Breast epithelium (tissue), 4 donors: ENCODE results near the gene RBP2. TPM values are rescaled to one million over a fixed set of nuclear protein-coding genes. Genes with fewer than 3 reads are reported as not detected.

ENCODE experiments used
- DNase-seq, 2 donors: peaks; one replicate each; pipeline ENCODE4 v3.0.0-alpha.2; 2019; ENCODE audit warnings: low spot score in 2 of 2
- H3K27ac ChIP-seq, 2 donors: fragments of 200-600 bp; sonication (generic) in 1 of 2; one replicate each; pipeline ENCODE4 v1.5.1; 2016 to 2019; ENCODE audit warnings: mild to moderate bottlenecking in 1 of 2
- H3K27me3 ChIP-seq, 2 donors: fragments of 200-600 bp; sonication (generic) in 1 of 2; one replicate each; pipeline versions ENCODE4 v1.5.1 to v1.6.0; 2017 to 2019; ENCODE audit warnings: control low read depth in 1 of 2, mild to moderate bottlenecking in 1 of 2
- H3K36me3 ChIP-seq: fragments of 200-600 bp; one replicate; pipeline ENCODE4 v1.5.1; 2019
- H3K4me1 ChIP-seq, 2 donors: fragments of 200-600 bp; sonication (generic); one replicate each; pipeline ENCODE4 v1.5.1; 2016 to 2019; ENCODE audit warnings: control low read depth in 1 of 2
- H3K4me3 ChIP-seq, 3 donors: fragments of 200-600 bp; sonication (generic); 1 replicate in 2 of 3; 2 replicates in 1 of 3; pipeline ENCODE4 v1.5.1; 2016 to 2019; ENCODE audit warnings: mild to moderate bottlenecking in 3 of 3, moderate library complexity in 2 of 3
- H3K9me3 ChIP-seq, 2 donors: fragments of 200-600 bp; sonication (generic) in 1 of 2; one replicate each; pipeline ENCODE4 v1.5.1; 2016 to 2019; ENCODE audit warnings: control low read depth in 1 of 2
- POLR2A ChIP-seq: fragments of 450-650 bp; IDR thresholded peaks from one replicate; pipeline ENCODE4 v1.6.1; 2016; ENCODE audit warnings: antibody characterized with exemption, mild to moderate bottlenecking, moderate library complexity
- POLR2AphosphoS5 ChIP-seq, 3 donors: sonication (generic); formaldehyde crosslinking; IDR thresholded peaks; one replicate each; pipeline ENCODE4 v1.6.1; 2017; ENCODE audit warnings: antibody characterized with exemption in 3 of 3
- intact Hi-C: fragments of 100-400 bp; cut with DNase I; formaldehyde crosslinking; loops from one replicate; pipeline ENCODE4 v1.15.1; 2023; ENCODE audit warnings: low total_unique reads
- total RNA-seq, 3 donors: library from RNA; depleted of rRNA; stranded (reverse); fragments of >200 nt; gene quantifications; one replicate each; pipeline ENCODE4 v1.1.0, GENCODE V29; 2016
- TF ChIP-seq, protein P1 (sequence below), 3 donors: fragments of 450-650 bp; IDR thresholded peaks; one replicate each; pipeline ENCODE4 v1.5.1; 2016 to 2017; ENCODE audit warnings: antibody characterized with exemption in 3 of 3, mild to moderate bottlenecking in 3 of 3, moderate library complexity in 3 of 3

Gene RBP2
- total RNA-seq: 1 to 10 TPM in 1 of 3 donors, not detected in 2; 1.3 TPM

DNA sequence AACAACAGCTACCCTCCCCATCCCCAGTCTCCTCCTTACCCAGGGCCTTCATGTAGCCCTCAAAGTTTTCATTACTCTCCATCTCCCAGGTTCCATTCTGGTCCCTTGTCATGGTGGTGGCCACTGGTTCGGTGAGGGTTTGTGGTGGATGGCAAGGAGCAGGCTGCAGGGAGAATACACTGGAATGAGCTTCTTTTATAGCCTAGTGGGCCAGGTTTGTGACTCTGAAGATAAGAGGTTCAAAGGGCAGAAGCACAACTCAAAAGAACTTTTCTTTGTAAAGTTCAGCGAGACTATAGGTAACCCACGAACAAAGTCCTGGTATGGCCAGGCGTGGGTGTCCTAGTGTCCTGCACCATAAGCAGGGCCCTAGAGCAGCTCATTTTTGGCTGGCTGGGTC lies at the start of gene RBP2:
Gene RBP2 (minus strand): TSS at position 169 of the 400 bp plus-strand sequence. CDS start 57 bp downstream, at position 112.
- TF ChIP-seq POLR2A (no peak), POLR2AphosphoS5 (IDR thresholded peaks at IDR 0.05) (no peak)
- TF ChIP-seq, protein P1, sequence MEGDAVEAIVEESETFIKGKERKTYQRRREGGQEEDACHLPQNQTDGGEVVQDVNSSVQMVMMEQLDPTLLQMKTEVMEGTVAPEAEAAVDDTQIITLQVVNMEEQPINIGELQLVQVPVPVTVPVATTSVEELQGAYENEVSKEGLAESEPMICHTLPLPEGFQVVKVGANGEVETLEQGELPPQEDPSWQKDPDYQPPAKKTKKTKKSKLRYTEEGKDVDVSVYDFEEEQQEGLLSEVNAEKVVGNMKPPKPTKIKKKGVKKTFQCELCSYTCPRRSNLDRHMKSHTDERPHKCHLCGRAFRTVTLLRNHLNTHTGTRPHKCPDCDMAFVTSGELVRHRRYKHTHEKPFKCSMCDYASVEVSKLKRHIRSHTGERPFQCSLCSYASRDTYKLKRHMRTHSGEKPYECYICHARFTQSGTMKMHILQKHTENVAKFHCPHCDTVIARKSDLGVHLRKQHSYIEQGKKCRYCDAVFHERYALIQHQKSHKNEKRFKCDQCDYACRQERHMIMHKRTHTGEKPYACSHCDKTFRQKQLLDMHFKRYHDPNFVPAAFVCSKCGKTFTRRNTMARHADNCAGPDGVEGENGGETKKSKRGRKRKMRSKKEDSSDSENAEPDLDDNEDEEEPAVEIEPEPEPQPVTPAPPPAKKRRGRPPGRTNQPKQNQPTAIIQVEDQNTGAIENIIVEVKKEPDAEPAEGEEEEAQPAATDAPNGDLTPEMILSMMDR (IDR thresholded peaks at IDR 0.05): no peak
- no peak within 1 kb of the TSS for H3K4me3 ChIP-seq
- no peaks in the 10 kb centered on the region for H3K36me3 ChIP-seq
- intact Hi-C loops: no loop called here
- no peaks in the 10 kb centered on the region for H3K9me3 ChIP-seq
- DNase-seq: no peak
- no peaks in the 10 kb centered on the region for H3K4me1 ChIP-seq
- no peak within 1 kb of the TSS for H3K27ac ChIP-seq
- no peaks in the 10 kb centered on the region for H3K27me3 ChIP-seq

DNA sequence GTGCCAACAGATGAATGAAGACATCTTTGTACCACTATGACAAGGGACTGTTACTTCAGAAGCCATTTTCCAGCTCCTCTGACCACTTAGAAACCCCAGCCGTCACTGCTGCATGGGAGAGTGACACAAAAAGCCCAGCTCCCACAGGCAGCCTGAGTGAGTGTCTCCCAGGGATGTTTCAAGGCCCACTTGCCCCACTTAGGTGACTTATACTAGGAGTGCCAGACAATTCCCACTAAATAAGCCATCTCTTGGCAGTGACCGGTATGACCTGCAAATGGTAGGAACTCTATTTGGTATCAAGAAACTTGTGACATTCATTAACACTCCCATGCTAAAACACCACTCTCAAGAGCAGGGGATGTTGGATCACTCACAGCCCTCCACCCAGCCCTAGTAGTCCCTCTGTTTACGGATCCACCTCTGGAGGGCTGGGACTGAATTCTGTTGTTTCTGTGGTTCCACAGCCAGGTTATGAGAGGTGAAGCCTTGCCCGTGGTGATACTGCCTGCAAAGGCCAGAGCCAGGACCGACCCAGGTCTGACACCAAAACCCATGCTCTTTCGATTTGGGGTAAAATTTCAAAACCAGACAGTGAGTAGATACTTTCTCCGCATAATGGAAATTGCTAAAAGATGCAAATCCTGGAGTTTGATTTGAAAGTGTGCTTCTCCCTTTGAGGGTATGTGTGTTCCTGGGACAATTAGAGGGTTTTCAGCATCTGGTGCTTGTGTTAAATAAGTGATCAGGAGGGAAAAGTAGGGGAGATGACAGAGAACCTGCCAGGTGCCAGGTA lies 48.7 kb upstream of the RBP2 start:
- no peaks in the 10 kb centered on the region for H3K36me3 ChIP-seq
- no peaks in the 10 kb centered on the region for H3K27me3 ChIP-seq
- no peak for DNase-seq
- no peaks in the 10 kb centered on the region for H3K9me3 ChIP-seq
- H3K4me1 ChIP-seq: no peaks in the 10 kb centered on the region
- TF ChIP-seq, protein P1 (IDR thresholded peaks at IDR 0.05): no peak
- TF ChIP-seq POLR2A: no peak
- no peak for TF ChIP-seq POLR2AphosphoS5 (IDR thresholded peaks at IDR 0.05)
- no peak overlapping the region for H3K4me3 ChIP-seq
- intact Hi-C loops: loop anchor here (5.0 kb wide), 1 partner anchor 1237 kb away; no protein-coding TSS in a partner anchor
- no peak overlapping the region for H3K27ac ChIP-seq

DNA sequence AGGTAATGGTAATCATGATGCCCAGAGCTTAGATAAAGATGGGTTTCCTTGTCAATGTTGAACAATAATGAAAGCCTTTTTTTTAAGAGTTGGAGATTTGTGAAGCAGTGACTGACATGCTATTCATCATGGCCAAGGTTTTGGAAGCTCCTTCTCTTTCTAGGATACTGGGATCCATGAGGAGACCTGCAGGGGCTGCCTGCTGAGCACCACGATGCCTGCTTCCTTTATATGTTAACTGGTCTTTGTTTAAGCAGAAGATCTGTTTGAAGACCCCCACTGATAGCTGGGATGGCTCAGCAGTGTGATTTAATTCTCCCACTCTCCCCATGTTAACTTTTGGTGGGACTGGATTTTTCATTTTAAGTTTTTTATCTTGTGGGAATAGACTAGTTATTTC lies 47.4 kb upstream of the RBP2 start:
- TF ChIP-seq, protein P1 (IDR thresholded peaks at IDR 0.05): no peak
- TF ChIP-seq POLR2A (no peak), POLR2AphosphoS5 (IDR thresholded peaks at IDR 0.05) (no peak)
- no peak for DNase-seq
- Histone ChIP-seq H3K27me3 (no peaks in the 10 kb centered on the region), H3K4me3 (no peak overlapping the region), H3K4me1 (no peaks in the 10 kb centered on the region), H3K9me3 (no peaks in the 10 kb centered on the region), H3K27ac (no peak overlapping the region), H3K36me3 (no peaks in the 10 kb centered on the region)
- intact Hi-C loops: loop anchor here (5.0 kb wide), 1 partner anchor 1239 kb away; no protein-coding TSS in a partner anchor

DNA sequence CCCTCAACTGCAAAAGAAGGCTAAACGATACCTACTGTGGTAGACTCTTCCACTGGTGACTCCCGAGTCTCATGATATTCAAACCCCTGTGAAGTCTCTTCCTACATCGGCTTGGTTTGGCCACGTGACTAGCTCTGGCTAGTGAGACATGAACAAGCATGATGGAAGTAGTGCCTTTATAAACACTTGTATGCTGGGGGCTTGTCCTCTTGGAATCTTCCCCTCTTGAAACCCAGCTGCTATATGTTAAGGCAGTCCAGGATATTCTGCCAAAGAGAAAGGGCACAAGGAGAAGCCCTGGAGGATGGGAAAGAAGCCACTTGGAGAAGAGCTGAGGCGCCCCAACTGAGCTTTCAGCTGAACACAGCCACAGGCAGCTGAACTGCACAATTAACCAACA lies 46.9 kb upstream of the RBP2 start:
- no peak for DNase-seq
- H3K27me3 ChIP-seq: no peaks in the 10 kb centered on the region
- H3K27ac ChIP-seq: no peak overlapping the region
- no peaks in the 10 kb centered on the region for H3K4me1 ChIP-seq
- H3K9me3 ChIP-seq: no peaks in the 10 kb centered on the region
- TF ChIP-seq POLR2AphosphoS5 (IDR thresholded peaks at IDR 0.05): no peak
- TF ChIP-seq POLR2A: no peak
- TF ChIP-seq, protein P1 (IDR thresholded peaks at IDR 0.05): no peak
- no peaks in the 10 kb centered on the region for H3K36me3 ChIP-seq
- no peak overlapping the region for H3K4me3 ChIP-seq
- intact Hi-C loops: loop anchor here (5.0 kb wide), 1 partner anchor 1239 kb away; no protein-coding TSS in a partner anchor

DNA sequence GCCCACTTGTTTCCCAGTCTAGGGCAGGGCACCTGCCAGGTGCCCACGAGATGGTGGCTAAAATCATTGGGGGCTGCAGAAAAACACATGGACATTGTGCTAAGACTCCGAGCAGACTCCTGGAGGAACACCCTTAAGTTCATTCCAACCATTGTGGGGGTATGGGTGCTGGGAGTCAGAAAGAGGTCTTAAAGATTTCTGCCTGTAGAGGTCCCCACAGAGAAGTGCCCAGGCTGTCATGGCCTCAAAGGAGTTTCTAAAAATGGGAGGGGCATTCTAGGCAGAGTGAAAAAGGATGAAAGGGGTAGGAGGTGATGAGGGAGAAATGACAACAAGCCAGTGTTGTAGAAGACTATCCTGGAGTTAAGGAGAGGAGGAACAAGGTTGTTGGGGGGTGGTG lies 46.1 kb upstream of the RBP2 start:
- intact Hi-C loops: loop anchor here (5.0 kb wide), 1 partner anchor 1240 kb away; no protein-coding TSS in a partner anchor
- TF ChIP-seq POLR2AphosphoS5 (IDR thresholded peaks at IDR 0.05): no peak
- TF ChIP-seq, protein P1 (IDR thresholded peaks at IDR 0.05): no peak
- no peak for TF ChIP-seq POLR2A
- no peak overlapping the region for H3K27ac ChIP-seq
- DNase-seq: no peak
- H3K27me3 ChIP-seq: no peaks in the 10 kb centered on the region
- H3K36me3 ChIP-seq: no peaks in the 10 kb centered on the region
- no peak overlapping the region for H3K4me3 ChIP-seq
- H3K9me3 ChIP-seq: no peaks in the 10 kb centered on the region
- no peaks in the 10 kb centered on the region for H3K4me1 ChIP-seq
